HG03378 (cell line): ENCODE data around the gene OR10A4.
"Not testable (repeated sequence)": the region's sequence is repeated elsewhere in the genome, so short reads cannot be mapped to it uniquely, and the experiment has no call there.

Experiments used
- ATAC-seq: cut with Tn5 transposase; IDR thresholded peaks from one replicate; pipeline ENCODE4 v1.9.1; 2021; ENCODE audit warnings: mild to moderate bottlenecking, moderate library complexity; ENCODE audit not compliant: unreplicated experiment

Gene OR10A4

GRCh38 chr11:6895010-6895409 lies 18.6 kb downstream of the OR10A4 start:
- ATAC-seq, result peak; percentile 95

GRCh38 chr11:6898911-6899310 lies 22.5 kb downstream of the OR10A4 start:
- no peak for ATAC-seq

- ATAC-seq, result no peak
These were observed 24.0 kb downstream of the OR10A4 start for GRCh38 chr11:6900327-6900999.

GRCh38 chr11:6904804-6905203 lies 28.4 kb downstream of the OR10A4 start:
- not testable (repeated sequence) for ATAC-seq

GRCh38 chr11:6911378-6911777 lies 35.0 kb downstream of the OR10A4 start:
- no peak for ATAC-seq

- no peak for ATAC-seq
These were observed 35.5 kb downstream of the OR10A4 start for GRCh38 chr11:6911948-6912347.

GRCh38 chr11:6919698-6920097 lies 43.3 kb downstream of the OR10A4 start:
- no peak for ATAC-seq

- ATAC-seq, result no peak
These were observed 44.3 kb downstream of the OR10A4 start, which contains the start of gene OR2D3 for GRCh38 chr11:6920702-6921101. TSS of gene OR2D3 (plus strand) at chr11:6921002. CDS start at chr11:6921002, 0 bp downstream.

GRCh38 chr11:6925007-6925577 lies 48.7 kb downstream of the OR10A4 start:
- no peak for ATAC-seq

- no peak for ATAC-seq
These were observed 49.3 kb downstream of the OR10A4 start for GRCh38 chr11:6925636-6926207.

GRCh38 chr11:6926208-6927029 lies 50.0 kb downstream of the OR10A4 start, which contains the start of gene ZNF215:
TSS of gene ZNF215 (plus strand) at chr11:6926426. CDS start at chr11:6932273, 5,847 bp downstream.
- peak; percentile 55 for ATAC-seq

- ATAC-seq, result peak; percentile 71
These were observed 50.7 kb downstream of the OR10A4 start for GRCh38 chr11:6927030-6927617.
